NCI-H345 (cell line): ENCODE measurements around the gene SPTY2D1.

Experiments used
- DNase-seq: peaks from one replicate; lab custom pipeline; 2025; lab: John Stamatoyannopoulos, UW

Gene SPTY2D1

DNA sequence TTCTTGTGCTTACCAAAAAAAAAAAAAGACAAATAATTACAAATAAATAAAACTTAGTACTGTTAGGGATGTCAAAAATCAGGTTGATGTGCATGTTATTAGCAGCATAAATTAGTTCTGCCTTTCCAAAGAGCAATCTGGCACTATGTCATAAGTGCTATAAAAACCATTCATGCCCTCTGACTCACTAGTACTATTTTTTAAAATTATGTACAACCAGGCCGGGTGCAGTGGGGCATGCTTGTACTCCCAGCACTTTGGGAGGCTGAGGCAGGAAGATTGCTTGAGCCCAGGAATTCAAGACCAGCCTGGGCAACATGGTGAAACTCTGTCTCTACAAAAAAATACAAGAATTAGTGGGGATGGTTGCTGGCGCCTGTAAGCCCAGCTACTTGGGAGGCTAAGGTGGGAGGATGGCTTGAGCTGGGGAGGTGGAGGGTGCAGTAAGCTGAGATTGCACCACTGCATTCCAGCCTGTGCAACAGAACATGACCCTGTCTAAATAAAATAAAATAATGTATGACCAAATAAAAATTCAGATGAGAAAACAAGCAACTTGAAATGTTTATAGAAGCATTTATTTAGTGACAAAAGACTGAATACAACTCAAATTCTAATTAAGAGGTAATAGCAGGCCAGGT lies 70.9 kb downstream of the SPTY2D1 start:
- no peak for DNase-seq
